Left colon (tissue), 2 donors: ENCODE data around the gene STK10. TPM values are rescaled to one million over a fixed set of nuclear protein-coding genes. Genes with fewer than 3 reads are reported as not detected.
A peak's percentile ranks its signal among the peaks of the same experiment; 100 is the strongest.

Experiments used
- ATAC-seq: fragments of 200-7000 bp; cut with Tn5 transposase; one replicate; pipeline ENCODE4 v1.9.1; 2020; ENCODE audit warnings: mild to moderate bottlenecking, moderate library complexity
- DNase-seq, 2 donors: peaks; one replicate each; pipeline ENCODE4 v3.0.0-alpha.2; 2020
- intact Hi-C, 2 donors: fragments of 100-400 bp; cut with DNase I in 1 of 2; cut with micrococcal nuclease in 1 of 2; formaldehyde crosslinking; loops; one replicate each; pipeline versions ENCODE4 v1.11.2 to v1.14.0; 2022; cut with DNase I, micrococcal nuclease
- total RNA-seq, 2 donors: library from RNA; stranded (reverse); fragmentation: NEBNext Ultra II Directional; extraction: Animal tissue kit (Norgen Biotek cat#: 25700); gene quantifications; one replicate each; pipeline ENCODE4 v1.2.1, GENCODE V29; 2021
- donor health status: DM: no; HTN: no; CAD: no.
- donor health status: DM: yes; HTN: yes; CAD: no.

Gene STK10
- total RNA-seq, 2 donors from 2014 or later, result 32.6 to 35.7 TPM

DNA sequence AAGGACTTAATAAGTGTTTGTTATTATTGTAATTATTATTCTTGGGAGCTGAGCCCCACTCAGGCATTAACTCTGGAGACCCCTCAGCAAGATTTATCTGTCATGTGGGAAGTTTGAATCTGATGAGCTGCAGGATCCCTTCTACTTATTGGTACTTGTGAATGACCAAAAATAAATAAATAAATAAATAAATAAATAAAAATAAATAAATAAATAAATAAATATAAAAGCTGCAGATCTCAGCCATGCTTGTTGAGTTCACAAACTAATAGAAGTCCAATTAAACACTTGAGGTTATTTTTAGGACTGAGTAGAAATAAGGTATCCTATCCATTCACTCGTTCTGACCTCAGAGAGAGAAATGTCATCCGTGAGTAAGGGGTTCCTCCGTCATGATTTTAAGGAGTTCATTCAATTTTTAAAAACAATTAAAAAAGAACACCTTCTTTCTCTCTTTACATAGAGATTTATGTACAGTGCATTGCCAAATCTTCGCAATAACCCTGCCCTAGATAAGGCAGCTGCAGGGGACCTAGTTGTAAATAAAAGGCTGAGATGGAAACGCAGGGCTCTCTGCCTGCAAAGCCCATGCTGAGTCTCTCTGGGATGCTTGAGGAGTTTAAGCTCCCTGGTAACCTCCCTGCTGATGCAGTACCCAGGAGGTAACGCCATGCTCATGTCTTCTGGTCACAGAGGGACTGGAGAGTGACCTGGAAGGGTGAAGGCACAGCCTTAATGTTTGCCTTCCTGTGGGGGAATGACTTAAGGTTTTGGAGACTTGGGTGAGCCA, 7.2 kb upstream of the STK10 start:
- ATAC-seq (no peak), DNase-seq (no peak)
- intact Hi-C loops, result loop anchor here in 1 of 2 donors (10.0 kb wide), 2 partner anchors 90 to 280 kb away; partner anchors contain the start of gene UBTD2

DNA sequence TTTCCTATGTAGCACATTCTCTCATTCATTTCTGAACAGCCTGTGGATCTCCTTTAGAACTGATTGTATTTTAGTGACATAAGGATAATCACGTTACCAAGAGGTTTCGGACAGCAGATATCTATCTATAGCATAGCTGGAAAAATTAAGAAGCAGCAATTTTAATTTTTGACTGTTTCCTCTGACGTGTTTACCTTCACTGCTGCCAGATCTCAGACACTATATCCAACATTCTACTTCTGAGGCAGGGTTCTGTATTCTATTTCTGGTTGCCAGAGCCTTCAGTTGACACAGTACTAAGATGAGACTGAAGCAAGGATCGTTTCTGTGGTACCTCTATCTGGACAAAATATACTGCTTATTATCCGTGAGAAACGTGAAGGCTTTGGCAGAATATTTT, 5.8 kb upstream of the STK10 start, which contains the start of gene EFCAB9:
EFCAB9 (plus strand) TSS at position 301 of the 400 bp plus-strand sequence; CDS start at position 302, 1 bp downstream.
- no peak for ATAC-seq
- intact Hi-C loops, result loop anchor here in 1 of 2 donors (10.0 kb wide), 2 partner anchors 91 to 279 kb away; partner anchors contain the start of gene UBTD2
- DNase-seq, result no peak

DNA sequence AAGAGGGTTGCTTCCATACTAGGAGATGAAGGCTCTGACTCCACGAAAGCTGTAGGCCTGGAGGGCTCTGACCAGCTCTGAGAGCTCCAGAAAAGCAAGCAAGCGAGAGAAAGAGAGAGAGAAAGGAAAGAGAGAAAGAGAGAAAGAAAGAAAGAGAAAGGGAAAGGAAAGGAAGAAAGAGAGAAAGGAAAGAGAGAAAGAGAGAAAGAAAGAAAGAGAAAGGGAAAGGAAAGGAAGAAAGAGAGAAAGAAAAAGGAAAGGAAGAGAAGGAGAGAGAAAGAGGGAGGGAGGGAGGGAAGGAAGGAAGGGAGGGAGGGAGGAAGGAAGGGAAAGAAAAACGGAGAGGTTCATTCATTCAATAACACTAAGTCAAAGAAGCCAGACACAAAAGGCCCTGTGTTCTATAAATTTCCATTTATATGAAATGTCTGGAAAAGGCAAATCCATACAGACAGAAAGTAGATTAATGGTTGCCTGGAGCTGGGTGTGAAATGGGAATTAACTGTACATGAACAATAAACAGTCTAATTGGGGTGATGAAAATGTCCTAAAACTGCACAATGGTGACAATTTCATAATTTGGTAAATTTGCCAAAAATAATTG, 1.8 kb upstream of the STK10 start:
- no peak for ATAC-seq

DNA sequence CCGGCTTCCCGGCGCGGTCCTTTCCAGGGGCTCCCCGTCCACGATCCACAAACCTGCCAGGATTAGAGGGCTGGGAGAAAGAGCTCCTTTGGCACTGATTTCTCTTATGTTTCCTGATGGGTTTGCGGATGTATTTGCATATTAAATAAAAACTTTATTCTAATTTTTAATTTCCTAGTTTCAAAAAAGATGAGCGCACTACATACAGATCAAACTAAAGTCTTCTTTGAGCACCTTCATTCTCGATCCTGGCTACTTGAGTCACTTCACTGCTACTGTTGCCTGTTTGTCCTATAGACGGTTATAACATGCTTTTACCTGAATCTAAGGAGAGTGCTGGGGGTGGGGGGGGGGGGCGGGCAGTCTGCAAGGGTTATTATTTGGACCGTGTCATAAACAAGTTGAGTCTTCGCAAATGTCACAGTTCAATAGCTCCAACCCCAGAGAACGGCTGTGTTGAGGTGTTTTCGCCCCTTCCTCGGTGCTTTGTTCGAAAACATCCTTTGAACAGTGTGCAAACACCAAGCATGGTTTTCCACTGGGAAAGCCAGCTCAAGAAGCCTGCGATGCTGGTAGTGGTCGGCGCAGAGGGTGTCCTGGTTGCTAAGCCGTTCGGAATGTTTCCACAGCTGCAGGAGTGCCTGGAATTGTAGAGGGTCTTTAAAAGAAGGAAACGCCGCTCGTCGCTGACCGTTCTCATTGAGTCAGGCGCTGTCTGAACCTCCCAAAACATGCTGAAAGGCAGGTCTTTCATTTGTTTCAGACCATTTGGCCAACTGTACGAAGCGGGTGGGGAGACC, 1.1 kb upstream of the STK10 start:
- no peak for ATAC-seq
- intact Hi-C loops, result loop anchor here (5.0 to 10.0 kb wide), 2 partner anchors 74 to 82 kb away; no protein-coding TSS in a partner anchor

More for the DNA sequence above, 1.8 kb upstream of the STK10 start:
- intact Hi-C loops, result loop anchor here (5.0 to 10.0 kb wide), 4 partner anchors 75 to 275 kb away; partner anchors contain the start of gene UBTD2 (in 1 of the 2)
- no peak for DNase-seq

DNA sequence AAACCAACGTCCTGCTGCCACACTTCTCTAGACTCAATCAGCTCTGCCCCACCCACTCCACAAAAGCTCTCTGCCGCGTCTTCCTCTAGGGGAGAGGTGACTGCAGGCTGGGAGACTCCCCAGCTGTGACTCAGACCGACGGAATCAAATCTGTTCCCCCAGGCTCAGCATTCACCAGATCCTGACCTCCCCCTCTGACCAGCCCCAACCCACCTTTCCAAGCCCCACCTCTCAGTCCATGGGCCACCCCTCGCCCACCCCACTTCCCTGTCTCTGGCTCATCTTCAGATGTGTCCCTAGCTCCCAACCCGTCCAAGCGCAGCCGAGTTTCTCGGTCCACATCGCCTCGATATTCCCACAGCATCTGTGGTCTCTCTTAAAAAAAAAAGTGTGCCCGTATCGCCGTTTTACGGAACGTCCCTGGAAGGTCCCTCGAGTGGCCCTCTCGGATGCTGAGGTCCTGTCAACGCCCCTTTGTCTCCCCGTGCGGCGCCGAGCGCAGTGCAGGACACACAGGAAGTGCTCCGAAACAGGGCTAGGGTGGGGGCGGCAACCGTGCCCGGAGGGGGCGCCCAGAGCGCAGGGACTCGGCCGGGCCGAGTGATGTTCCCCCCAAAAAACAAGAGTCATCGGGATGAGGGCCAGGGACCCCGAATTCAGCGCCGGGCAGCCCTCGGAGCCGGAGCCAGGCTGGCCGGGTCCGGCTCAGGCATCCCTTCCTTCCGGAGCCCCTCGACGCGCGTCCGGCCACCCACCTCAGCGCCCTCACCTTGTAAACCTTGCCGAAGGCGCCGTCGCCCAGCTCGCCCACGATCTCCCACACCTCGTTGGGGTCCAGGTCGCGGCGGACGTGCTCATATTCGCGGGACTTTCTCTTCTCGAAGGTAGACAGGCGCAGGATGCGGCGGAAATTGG, 649 bp downstream of the STK10 start:
- peak; percentile 76 to 82 for DNase-seq
- intact Hi-C loops, result loop anchor here (5.0 to 10.0 kb wide), 2 partner anchors 73 to 80 kb away; no protein-coding TSS in a partner anchor
- ATAC-seq, result peak; percentile 61

More for the DNA sequence above, 1.1 kb upstream of the STK10 start:
- no peak for DNase-seq

DNA sequence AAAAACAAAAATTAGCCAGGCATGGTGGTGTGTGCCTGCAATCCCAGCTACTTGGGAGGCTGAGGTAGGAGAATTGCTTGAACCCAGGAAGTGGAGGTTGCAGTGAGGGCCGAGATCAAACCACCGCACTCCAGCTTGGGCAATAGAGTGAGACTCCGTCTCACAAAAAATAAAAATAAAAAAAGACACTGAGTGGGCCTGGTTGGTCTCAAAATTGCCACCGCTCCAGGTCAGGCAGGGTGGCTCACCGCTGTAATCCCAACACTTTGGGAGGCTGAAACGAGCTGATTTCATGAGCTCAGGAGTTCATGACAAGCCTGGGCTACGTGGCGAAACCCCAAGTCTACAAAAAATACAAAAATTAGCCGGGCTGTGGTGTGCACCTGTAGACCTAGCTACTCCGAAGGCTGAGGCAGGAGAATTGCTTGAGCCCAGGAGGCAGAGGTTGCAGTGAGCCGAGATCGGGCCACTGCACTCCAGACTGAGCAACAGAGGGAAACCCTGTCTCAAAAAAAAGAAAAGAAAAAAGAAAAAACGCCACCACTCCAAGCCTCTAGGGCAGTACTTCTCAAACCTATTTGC, 1.8 kb downstream of the STK10 start:
- no peak for DNase-seq
- ATAC-seq, result no peak
- intact Hi-C loops, result loop anchor here (5.0 to 10.0 kb wide), 2 partner anchors 71 to 79 kb away; no protein-coding TSS in a partner anchor

DNA sequence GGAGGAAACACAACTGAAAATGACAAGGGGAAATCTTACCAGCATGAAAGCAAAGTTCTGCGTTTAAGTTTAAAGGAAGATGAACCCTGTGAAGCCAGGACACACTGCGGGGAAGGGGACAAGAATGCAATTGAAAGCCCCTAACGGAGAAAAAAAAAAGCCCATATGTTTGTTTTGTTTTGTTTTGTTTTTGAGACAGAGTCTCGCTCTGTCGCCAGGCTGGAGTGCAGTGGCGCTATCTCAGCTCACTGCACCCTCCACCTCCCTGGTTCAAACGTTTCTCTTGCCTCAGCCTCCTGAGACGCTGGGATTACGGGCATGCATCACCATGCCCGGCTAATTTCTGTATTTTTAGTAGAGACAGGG, 2.9 kb downstream of the STK10 start:
- no peak for DNase-seq
- ATAC-seq, result no peak
- intact Hi-C loops, result loop anchor here (5.0 to 10.0 kb wide), 2 partner anchors 70 to 78 kb away; no protein-coding TSS in a partner anchor

DNA sequence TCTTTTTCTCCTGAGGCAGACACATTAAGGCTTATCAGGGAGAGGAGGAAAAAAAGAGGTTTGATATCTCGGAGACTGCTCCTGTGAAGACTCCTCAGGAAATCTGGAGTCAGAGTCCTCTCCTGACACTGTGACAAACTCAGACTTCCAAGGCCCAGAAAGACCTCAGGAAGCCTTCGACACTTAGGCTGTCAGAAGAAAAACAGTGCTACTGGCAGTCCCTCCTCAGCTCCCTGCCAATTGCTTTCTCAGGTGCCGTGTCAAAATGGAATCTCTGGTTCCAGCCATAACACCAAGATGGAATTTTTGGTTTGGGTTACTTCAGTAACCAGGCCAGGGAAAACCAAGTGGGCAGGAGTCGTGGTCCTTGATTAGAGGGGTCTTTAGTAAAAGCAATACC, 4.1 kb downstream of the STK10 start:
- ATAC-seq (no peak), DNase-seq (no peak)
- intact Hi-C loops, result loop anchor here in 1 of 2 donors (10.0 kb wide), 1 partner anchor 69 kb away; no protein-coding TSS in a partner anchor

DNA sequence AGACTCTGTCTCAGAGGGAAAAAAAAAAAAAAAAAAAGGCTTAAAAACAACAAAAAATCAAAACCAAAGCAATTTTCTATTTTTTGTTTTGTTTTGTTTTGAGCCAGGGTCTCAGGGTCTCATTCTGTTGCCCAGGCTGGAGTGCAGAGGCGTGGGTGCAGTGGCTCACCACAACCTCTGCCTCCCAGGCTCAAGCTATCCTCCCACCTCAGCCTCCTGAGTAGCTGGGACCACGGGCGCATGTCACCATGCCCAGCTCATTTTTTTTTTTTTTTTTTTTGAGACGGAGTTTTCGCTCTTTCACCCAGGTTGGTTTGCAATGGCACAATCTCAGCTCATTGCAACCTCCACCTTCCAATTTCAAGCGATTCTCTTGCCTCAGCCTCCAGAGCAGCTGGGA, 5.7 kb downstream of the STK10 start:
- intact Hi-C loops, result loop anchor here in 1 of 2 donors (10.0 kb wide), 1 partner anchor 67 kb away; no protein-coding TSS in a partner anchor
- DNase-seq, result no peak

DNA sequence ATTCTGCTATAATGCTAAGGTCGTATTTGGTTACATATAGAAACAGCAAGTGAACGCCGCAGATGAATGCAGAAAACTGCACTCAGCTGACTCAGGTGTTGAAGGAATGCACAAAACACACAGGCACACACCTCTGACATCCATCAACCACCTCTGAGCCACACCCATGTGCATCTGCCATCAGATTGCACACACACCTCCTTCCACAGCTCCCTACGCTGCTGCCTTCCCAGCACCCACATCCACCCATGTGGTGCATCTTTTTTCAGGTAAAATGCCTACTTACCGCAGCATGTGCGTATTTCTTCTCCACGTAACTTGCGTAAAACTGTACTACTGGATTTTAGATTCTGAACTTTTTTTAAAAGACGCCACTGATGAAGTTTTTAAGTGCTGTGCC, 7.1 kb downstream of the STK10 start:
- ATAC-seq, result peak; percentile 33
- intact Hi-C loops, result loop anchor here in 1 of 2 donors (10.0 kb wide), 1 partner anchor 66 kb away; no protein-coding TSS in a partner anchor
- no peak for DNase-seq

More for the DNA sequence above, 5.7 kb downstream of the STK10 start:
- no peak for ATAC-seq

DNA sequence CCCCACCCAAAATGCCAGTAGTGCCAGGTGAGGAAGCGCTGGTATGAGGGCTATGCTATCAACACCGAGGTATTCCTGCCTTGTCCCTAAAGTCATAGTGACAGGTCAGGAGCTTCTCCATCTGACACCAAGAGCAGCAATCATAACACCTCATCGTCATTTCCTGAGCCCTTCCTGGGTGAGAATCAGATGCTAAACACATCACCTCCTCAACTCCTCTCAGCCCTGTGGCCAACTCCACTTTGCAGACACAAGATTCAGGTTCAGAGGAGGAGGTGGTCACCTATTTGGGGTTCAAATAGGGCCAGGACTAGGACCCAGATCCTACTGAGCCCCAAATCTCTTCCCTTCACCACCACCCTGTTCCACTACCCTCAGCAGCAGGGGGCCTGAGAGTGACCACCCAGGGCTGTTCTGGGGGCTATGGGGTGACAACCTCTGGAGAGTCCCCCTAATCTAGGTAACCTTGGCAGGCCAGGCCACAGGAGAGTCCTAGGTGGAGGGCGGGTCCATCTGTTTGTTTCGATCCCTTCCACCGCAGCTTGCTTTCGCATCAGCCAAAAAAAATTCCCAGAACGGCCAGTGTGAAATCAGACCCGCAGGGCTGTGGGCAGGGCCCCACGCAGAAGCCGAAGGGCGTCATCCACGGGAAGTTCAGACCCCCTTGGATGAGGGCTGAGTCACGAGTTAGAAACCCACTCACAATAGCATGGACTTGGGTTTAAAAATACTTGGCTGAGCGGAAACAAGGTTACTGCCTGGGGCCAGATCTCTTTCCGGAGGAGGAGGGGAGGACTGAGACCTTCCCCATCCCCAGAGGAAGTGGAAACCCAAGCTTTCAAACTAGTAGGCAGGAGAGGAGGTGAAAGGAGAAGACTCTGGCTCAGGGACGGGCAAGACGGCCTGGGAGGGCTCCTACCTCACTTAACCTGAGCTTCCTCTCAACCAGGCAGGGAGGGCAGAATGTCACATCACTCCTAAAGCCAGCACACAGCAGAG, 8.7 kb downstream of the STK10 start:
- no peak for ATAC-seq
- intact Hi-C loops, result no loop called here
- no peak for DNase-seq

DNA sequence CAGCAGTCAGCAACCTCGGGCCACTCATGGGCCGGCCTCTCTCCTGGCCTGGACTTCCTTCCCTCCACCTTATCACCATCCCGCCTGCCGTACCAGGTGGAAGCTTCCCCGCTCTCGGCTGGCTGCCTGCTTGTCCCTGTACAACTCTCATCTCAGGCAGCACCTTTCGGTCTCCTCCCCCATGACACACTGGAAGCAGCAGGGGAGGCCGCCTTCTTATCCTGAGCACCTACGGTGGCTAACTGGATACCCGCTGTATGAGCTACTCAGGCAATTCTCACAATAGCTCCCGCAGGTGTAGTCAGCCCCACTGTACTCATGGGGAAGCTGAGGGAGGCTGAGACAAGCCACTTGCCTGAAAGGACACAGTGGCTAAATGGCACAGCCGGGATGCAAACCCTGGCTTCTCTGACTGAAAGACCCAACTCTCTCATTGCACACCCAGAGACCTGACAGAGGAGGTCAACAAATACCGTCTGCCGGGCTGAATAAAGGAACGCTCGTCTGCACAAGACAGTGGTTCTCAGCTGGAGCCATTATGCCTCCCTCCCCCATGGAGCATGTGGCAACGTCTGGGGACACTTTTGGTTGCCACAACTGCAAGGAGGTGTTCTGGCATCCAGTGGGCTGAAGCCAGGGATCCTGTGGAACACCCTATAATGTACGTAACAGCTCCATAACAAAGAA, 9.6 kb downstream of the STK10 start:
- DNase-seq (no peak), ATAC-seq (no peak)
- intact Hi-C loops, result no loop called here

DNA sequence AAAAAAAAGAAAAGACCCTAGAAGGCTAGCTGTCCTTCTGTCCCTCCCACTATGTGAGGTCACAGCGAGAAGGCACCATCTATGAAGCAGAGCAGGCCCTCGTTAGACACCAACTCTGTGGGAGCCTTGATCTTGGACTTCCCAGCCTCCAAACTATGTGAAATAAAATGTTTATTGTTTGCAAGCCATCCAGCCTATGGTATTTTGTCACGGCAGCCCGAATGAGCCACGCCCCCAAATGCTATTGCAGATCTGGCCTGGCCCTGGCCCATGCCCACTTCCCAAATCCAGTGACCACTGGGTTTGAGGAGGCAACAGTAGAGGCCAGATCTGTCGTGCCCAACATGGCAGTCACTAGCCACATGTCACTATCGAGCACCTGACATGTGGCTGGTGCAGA, 10.8 kb downstream of the STK10 start:
- DNase-seq (no peak), ATAC-seq (no peak)
- intact Hi-C loops, result no loop called here

DNA sequence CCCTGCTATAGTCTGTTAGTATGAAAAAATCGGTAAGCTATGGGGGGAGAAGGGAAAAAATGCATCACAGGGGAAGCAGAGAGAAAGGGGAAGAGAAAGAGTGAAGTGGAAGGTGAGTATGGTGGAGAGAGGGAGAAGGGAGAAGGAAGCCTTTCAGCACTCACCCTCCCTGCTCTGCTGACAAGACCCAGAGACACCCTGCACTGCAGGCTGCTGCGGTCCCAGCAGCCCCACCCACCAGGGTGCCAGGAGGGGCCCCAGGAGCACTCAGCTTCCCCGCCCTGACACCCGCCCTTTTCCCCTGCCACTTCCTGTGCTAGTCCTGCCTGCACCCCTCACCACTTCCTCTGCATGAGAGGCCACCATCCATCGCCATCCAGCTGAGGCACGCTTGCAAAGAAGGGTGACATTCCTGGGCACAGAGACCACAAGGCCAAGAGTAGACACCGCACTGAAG, 12.7 kb downstream of the STK10 start:
- peak; percentile 75 to 77 for DNase-seq
- ATAC-seq, result peak; percentile 61
- intact Hi-C loops, result no loop called here

DNA sequence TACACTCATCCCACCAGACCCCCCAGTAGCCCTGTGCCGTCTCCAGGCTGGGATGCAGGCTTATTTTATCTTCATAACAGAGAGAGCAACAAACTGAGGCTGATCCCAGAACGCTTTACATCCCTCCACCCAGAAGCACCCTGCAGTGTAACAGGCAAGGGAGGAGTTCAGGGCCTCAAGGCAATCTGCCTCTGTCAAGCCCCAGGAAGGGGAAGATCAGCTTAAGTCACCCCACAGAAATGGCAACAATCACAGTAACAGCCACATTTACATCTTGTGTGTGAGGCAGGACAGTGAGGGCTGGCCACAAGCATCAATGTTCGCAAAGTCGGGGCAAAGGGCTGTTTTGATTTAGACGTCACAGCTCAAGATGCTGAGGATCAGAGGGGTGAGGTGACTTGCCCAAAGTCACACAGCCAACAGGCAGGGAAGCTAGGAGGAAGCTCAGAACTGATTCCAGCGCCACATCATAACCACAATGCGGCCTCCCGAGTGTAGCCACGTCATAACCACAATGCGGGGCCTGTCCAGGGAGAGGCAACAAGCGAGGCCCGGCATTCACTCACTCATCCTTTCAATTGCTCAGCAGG, 14.4 kb downstream of the STK10 start:
- DNase-seq (no peak), ATAC-seq (no peak)
- intact Hi-C loops, result no loop called here
